SK-N-SH treated with all-trans-retinoic acid at 6 μM for 48 hours (cell line): Measurements from ENCODE around the gene AFAP1.

Experiments used
- ARNTL ChIP-seq: fragments of 450-650 bp; formaldehyde crosslinking; IDR thresholded peaks from 2 replicates; pipeline ENCODE4 v1.5.0; 2020; ENCODE audit warnings: low read depth, mild to moderate bottlenecking, moderate library complexity, borderline replicate concordance
- RARB ChIP-seq: fragments of 250-450 bp; sonication (Bioruptor Pico); IDR thresholded peaks from 2 replicates; pipeline ENCODE4 v1.8.0; 2021; ENCODE audit warnings: mild to moderate bottlenecking, moderate library complexity
- SNAI2 ChIP-seq: fragments of 250-450 bp; sonication (Bioruptor Pico); IDR thresholded peaks from 2 replicates; pipeline ENCODE4 v1.5.0; 2020; ENCODE audit warnings: mild to moderate bottlenecking, moderate library complexity
- ZC3H10 ChIP-seq: fragments of 250-450 bp; sonication (Bioruptor Pico); IDR thresholded peaks from 2 replicates; pipeline ENCODE4 v1.5.1; 2021; ENCODE audit warnings: mild to moderate bottlenecking, moderate library complexity

DNA sequence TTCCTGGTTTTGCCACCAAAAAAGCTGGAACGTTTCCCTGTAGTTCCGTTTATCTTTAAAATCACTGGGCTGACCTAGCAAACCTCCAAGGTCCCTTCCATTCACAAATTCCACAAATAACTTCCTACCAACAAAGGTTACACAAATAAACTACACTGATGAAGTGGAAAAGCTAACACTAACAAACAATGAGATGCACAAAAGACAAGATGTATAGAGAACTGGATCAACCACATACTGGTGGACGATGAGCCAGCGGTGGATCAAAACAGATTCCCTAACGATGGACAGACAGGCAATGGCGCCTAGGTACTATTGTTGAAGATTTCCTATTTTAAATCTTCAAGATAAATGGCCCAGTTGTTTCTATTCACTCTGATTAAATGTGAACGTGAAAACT is 15.5 kb downstream of the AFAP1 start:
- TF ChIP-seq ZC3H10 (CRISPR knock-in tag): no peak
- no peak for TF ChIP-seq SNAI2
- no peak for TF ChIP-seq RARB (CRISPR knock-in tag)
- TF ChIP-seq ARNTL (CRISPR knock-in tag): no peak
